HAP-1 (cell line): ENCODE measurements around the gene RGS9BP.

Experiments used
- DNase-seq, 2 experiments: peaks; one replicate each; pipeline ENCODE4 v3.0.0-alpha.2; 2016 to 2020; ENCODE audit warnings: low spot score in 2 of 2
- H3K27me3 ChIP-seq: fragments of 250-450 bp; sonication (Bioruptor Pico); 2 replicates; pipeline ENCODE4 v1.5.1; 2020; ENCODE audit warnings: low read depth, mild to moderate bottlenecking, moderate library complexity
- H3K36me3 ChIP-seq: fragments of 250-450 bp; sonication (Bioruptor Pico); replicated peaks from 2 replicates; pipeline ENCODE4 v1.5.1; 2020; ENCODE audit warnings: mild to moderate bottlenecking
- H3K4me1 ChIP-seq: fragments of 250-450 bp; sonication (Bioruptor Pico); 2 replicates; pipeline ENCODE4 v1.5.1; 2020; ENCODE audit warnings: mild to moderate bottlenecking
- H3K4me3 ChIP-seq: fragments of 250-450 bp; sonication (Bioruptor Pico); 2 replicates; pipeline ENCODE4 v1.5.1; 2020; ENCODE audit warnings: mild to moderate bottlenecking, moderate library complexity
- H3K9me3 ChIP-seq: fragments of 250-450 bp; sonication (Bioruptor Pico); 2 replicates; pipeline ENCODE4 v1.5.1; 2020; ENCODE audit warnings: mild to moderate bottlenecking, moderate library complexity
- in situ Hi-C: fragments of 300-500 bp; cut with MboI; formaldehyde crosslinking; loops from 3 replicates; pipeline ENCODE4 v1.14.3; 2020; ENCODE audit warnings: low sequenced_read_pairs, inconsistent platforms, mixed read lengths

RGS9BP gene

DNA sequence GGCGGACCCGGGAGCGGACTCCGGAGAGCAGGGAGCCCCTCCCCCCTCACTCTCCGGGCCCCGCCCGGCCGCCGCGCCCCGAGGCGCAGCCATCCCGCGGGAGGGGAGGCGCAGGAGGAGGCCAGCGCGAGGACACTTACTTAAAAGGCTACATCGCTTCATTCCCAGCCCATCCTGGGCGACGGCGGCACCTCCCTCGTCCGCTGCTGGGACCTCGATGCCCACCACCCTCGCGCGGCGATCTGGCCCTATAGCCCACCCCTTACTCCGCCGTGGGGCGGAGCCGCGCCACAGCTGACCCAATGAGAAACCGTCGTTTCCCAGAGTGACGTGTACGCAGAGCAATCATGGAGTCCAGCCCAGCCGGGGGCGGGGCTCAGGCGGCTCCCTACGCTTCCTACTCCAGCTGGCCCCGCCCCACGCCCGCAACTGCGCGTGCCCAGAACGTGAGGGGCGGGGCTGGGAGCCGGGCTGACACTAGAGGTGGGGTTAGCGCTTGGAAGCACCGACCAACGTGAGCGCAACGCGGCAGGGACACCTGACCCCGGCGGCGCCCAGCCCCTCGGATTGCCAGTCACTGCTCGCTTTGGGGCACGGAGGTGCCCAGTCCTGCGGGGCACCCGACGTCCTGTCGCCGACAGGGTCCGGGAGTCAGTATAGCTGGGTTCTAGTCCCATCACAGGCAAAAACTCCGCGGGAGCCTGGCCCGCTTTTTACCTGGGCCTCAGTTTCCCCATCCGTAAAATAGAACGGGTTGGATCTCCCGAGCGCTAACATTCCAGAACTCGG is 523 bp upstream of the RGS9BP start, which contains the start of gene ANKRD27:
Gene ANKRD27 (minus strand): TSS at position 250 of the 789 bp plus-strand sequence. CDS start 16,165 bp downstream, outside the sequence.
- Histone ChIP-seq H3K9me3 (no peaks in the 10 kb centered on the region), H3K27me3 (no peaks in the 10 kb centered on the region), H3K36me3 (no peaks in the 10 kb centered on the region), H3K4me1 (peaks cover 19% of the 10 kb centered on the region), H3K4me3 (peak within 1 kb of the TSS; percentile 87)
- peak; percentile 93 to 98 for DNase-seq
- in situ Hi-C loops = loop anchor here (25.0 kb wide), 1 partner anchor 512 kb away; the partner anchor contains the start of gene LRP3

GRCh38 chr19:32676186-32676894 is 692 bp downstream of the RGS9BP start:
- peaks cover 19% of the 10 kb centered on the region for H3K4me1 ChIP-seq
- H3K4me3 ChIP-seq = peak overlapping the region; percentile 87
- no peaks in the 10 kb centered on the region for H3K27me3 ChIP-seq
- in situ Hi-C loops = loop anchor here (25.0 kb wide), 1 partner anchor 511 kb away; the partner anchor contains the start of gene LRP3
- DNase-seq = peak in 1 of 2 experiments; percentile 29
- no peaks in the 10 kb centered on the region for H3K9me3 ChIP-seq
- no peaks in the 10 kb centered on the region for H3K36me3 ChIP-seq

GRCh38 chr19:32676895-32677359 is 1.3 kb downstream of the RGS9BP start:
- Histone ChIP-seq H3K4me1 (peaks cover 19% of the 10 kb centered on the region), H3K9me3 (no peaks in the 10 kb centered on the region), H3K27me3 (no peaks in the 10 kb centered on the region), H3K36me3 (no peaks in the 10 kb centered on the region), H3K4me3 (peak overlapping the region; percentile 87)
- in situ Hi-C loops = loop anchor here (25.0 kb wide), 1 partner anchor 510 kb away; the partner anchor contains the start of gene LRP3
- DNase-seq = peak in 1 of 2 experiments; percentile 29

DNA sequence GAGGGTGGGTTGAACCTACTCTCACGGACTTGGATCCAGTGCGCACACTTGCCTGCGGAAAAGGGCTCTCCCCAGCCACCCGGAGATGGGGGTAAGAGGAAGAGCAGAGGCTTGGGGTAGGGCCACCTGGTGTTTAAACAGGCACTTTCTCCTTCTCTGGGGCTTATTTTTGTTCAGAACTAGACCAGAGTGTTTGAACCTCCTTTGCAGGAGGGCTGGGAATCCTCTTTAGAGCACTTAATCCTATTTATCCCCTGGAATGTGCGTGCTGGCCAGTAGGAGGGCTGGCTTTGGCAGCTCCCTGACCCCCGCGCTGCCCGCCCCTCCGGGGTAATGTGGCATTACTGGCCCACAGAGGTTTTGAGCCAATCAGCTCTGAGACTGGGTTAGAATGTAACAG is 2.0 kb downstream of the RGS9BP start:
- no peaks in the 10 kb centered on the region for H3K27me3 ChIP-seq
- no peaks in the 10 kb centered on the region for H3K9me3 ChIP-seq
- H3K36me3 ChIP-seq = no peaks in the 10 kb centered on the region
- peak; percentile 94 to 96 for DNase-seq
- H3K4me3 ChIP-seq = peak overlapping the region; percentile 87
- H3K4me1 ChIP-seq = peaks cover 19% of the 10 kb centered on the region
- in situ Hi-C loops = loop anchor here (25.0 kb wide), 1 partner anchor 510 kb away; the partner anchor contains the start of gene LRP3

DNA sequence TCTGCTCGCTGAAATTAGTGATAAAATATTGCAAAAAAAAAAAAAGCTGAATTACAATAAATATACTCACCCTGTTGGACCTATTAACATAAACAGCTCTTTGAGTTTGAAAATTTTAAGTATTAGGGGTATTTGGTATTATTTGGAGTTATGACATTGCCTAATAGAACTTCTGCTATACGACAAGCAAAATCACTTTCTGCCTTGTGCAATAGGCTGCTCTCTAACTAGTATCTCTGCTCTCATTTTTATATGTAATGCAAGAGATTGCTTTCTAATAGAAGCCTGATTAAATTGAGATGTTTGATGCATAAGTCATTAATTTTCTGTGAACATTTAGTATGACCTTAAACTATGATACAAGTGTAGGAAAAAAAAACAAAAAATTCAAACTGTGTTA is 5.3 kb downstream of the RGS9BP start:
- no peak for DNase-seq
- Histone ChIP-seq H3K4me3 (no peak overlapping the region), H3K27me3 (no peaks in the 10 kb centered on the region), H3K4me1 (peaks cover 19% of the 10 kb centered on the region), H3K9me3 (no peaks in the 10 kb centered on the region), H3K36me3 (no peaks in the 10 kb centered on the region)
- in situ Hi-C loops = loop anchor here (10.0 to 25.0 kb wide), 2 partner anchors 294 to 506 kb away; partner anchors contain the start of genes CEP89, FAAP24 and LRP3

DNA sequence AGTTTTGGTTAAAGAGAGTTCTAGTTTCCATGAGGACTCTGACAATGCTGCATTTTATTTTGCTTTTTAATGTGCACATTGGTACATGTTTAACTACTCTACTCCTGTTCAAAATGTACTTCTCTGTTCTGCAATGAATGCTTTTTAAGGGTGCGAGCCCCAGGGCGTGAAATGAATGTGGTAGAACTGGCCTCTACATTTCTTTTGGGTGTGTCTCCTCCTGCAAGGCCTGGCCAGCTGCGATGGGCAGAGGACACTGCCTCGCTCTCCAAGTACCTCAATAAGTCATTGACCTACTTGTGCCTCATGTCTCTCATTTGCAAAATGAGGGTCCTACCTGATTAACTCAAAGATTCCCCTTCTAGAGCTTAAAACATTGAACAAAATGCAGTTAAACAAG is 6.7 kb downstream of the RGS9BP start:
- Histone ChIP-seq H3K9me3 (no peaks in the 10 kb centered on the region), H3K4me1 (peaks cover 11% of the 10 kb centered on the region), H3K4me3 (no peak overlapping the region), H3K36me3 (no peaks in the 10 kb centered on the region), H3K27me3 (no peaks in the 10 kb centered on the region)
- in situ Hi-C loops = loop anchor here (10.0 to 25.0 kb wide), 2 partner anchors 292 to 505 kb away; partner anchors contain the start of genes CEP89, FAAP24 and LRP3
- no peak for DNase-seq

- H3K36me3 ChIP-seq = no peaks in the 10 kb centered on the region
- no peaks in the 10 kb centered on the region for H3K27me3 ChIP-seq
- H3K4me3 ChIP-seq = no peak overlapping the region
- H3K4me1 ChIP-seq = peaks cover 15% of the 10 kb centered on the region
- in situ Hi-C loops = loop anchor here (10.0 to 25.0 kb wide), 2 partner anchors 288 to 500 kb away; partner anchors contain the start of genes CEP89, FAAP24 and LRP3
- no peak for DNase-seq
- H3K9me3 ChIP-seq = no peaks in the 10 kb centered on the region
Measured at GRCh38 chr19:32686847-32687475, 11.3 kb downstream of the RGS9BP start.

- H3K36me3 ChIP-seq = no peaks in the 10 kb centered on the region
- in situ Hi-C loops = loop anchor here (10.0 to 25.0 kb wide), 2 partner anchors 287 to 500 kb away; partner anchors contain the start of genes CEP89, FAAP24 and LRP3
- no peaks in the 10 kb centered on the region for H3K27me3 ChIP-seq
- no peaks in the 10 kb centered on the region for H3K9me3 ChIP-seq
- DNase-seq = no peak
- H3K4me3 ChIP-seq = no peak overlapping the region
- H3K4me1 ChIP-seq = peaks cover 17% of the 10 kb centered on the region
Measured at GRCh38 chr19:32687681-32688080, 12.0 kb downstream of the RGS9BP start.

- Histone ChIP-seq H3K4me3 (no peak overlapping the region), H3K36me3 (no peaks in the 10 kb centered on the region), H3K4me1 (peaks cover 20% of the 10 kb centered on the region), H3K9me3 (peaks cover 3% of the 10 kb centered on the region; the same call in 1 of the 2 replicates), H3K27me3 (no peaks in the 10 kb centered on the region)
- no peak for DNase-seq
- in situ Hi-C loops = loop anchor here (10.0 to 25.0 kb wide), 2 partner anchors 286 to 499 kb away; partner anchors contain the start of genes CEP89, FAAP24 and LRP3
Measured at GRCh38 chr19:32688311-32688710, 12.7 kb downstream of the RGS9BP start.

- peak within 1 kb of the TSS; percentile 39 for H3K4me3 ChIP-seq
- peaks cover 20% of the 10 kb centered on the region for H3K4me1 ChIP-seq
- peak; percentile 79 to 90 for DNase-seq
- H3K9me3 ChIP-seq = peaks cover 4% of the 10 kb centered on the region; the same call in 1 of the 2 replicates
- H3K27me3 ChIP-seq = no peaks in the 10 kb centered on the region
- in situ Hi-C loops = loop anchor here (25.0 kb wide), 1 partner anchor 496 kb away; the partner anchor contains the start of gene LRP3
- H3K36me3 ChIP-seq = peaks cover 22% of the 10 kb centered on the region
Measured at GRCh38 chr19:32691291-32691951, 15.8 kb downstream of the RGS9BP start, which contains the start of gene NUDT19. Gene NUDT19 (plus strand): TSS chr19:32691821. CDS start chr19:32691961, 140 bp downstream.

GRCh38 chr19:32691952-32692726 is 16.5 kb downstream of the RGS9BP start:
- Histone ChIP-seq H3K4me1 (peaks cover 20% of the 10 kb centered on the region), H3K27me3 (no peaks in the 10 kb centered on the region), H3K4me3 (peak overlapping the region; percentile 39), H3K36me3 (peaks cover 27% of the 10 kb centered on the region), H3K9me3 (peaks cover 4% of the 10 kb centered on the region; the same call in 1 of the 2 replicates)
- DNase-seq = peak in 1 of 2 experiments; percentile 39
- in situ Hi-C loops = loop anchor here (25.0 kb wide), 1 partner anchor 495 kb away; the partner anchor contains the start of gene LRP3

- Histone ChIP-seq H3K27me3 (no peaks in the 10 kb centered on the region), H3K4me1 (peaks cover 20% of the 10 kb centered on the region), H3K36me3 (peaks cover 32% of the 10 kb centered on the region), H3K4me3 (peak overlapping the region; percentile 39), H3K9me3 (peaks cover 4% of the 10 kb centered on the region; the same call in 1 of the 2 replicates)
- DNase-seq = no peak
- in situ Hi-C loops = loop anchor here (25.0 kb wide), 1 partner anchor 495 kb away; the partner anchor contains the start of gene LRP3
Measured at GRCh38 chr19:32692727-32693061, 17.0 kb downstream of the RGS9BP start.
